HG02973 (cell line): ENCODE results near the gene GRM4.

Experiments
- ATAC-seq: cut with Tn5 transposase; IDR thresholded peaks from one replicate; pipeline ENCODE4 v1.9.1; 2021; ENCODE audit warnings: moderate library complexity; ENCODE audit not compliant: unreplicated experiment

The GRM4 gene

DNA sequence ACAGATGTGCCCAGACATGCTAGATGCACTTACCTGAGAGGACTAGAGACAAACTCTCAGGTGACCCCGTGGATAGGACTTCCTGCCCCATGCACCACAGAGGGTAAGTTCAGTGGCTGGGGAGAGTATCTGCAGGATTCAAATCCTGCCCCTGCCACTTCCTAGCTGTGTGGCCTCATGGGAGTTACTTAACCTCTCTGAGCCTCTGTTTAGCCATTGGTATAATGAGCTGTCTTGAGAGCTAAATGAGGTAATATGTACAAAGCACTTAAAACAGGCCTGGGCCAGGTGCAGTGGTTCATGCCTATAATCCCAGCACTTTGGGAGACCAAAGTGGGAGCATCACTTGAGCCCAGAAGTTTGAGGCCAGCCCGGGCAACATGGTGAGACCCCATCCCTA, 59.3 kb downstream of the GRM4 start:
- no peak for ATAC-seq

DNA sequence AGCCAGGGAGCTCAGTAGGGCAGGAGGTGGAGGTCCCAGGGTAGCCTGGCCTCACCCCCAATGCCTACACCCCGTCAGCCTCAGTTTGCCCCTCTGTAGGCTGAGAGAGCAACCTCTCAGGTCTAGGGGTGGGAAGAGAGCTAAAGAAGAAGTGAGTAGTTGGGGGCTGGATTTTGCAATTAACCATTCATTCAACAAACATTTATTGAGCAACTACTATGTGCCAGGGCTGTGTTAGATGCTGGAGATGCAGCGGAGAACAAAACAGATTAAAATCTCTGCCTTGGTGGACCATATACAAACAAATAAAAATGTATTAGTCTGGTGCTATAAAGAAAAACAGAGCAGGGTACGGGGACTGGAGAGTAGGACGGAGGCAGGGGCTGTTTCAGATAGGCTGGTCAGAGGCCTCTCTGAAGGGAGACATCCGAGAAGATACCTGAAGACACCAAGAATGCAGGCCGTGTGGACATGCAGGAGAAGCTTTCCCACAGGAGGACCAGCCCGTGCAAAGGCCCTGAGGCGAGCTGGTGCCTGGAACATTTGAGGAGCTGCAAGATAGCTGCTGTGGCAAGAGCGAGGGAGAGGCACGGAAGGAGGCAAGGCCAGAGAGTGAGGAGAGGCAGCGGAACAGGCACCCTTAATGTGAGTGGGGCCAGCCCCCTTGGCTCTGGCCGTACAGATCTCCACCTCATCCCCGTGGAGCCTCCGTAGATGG, 60.3 kb downstream of the GRM4 start:
- no peak for ATAC-seq

DNA sequence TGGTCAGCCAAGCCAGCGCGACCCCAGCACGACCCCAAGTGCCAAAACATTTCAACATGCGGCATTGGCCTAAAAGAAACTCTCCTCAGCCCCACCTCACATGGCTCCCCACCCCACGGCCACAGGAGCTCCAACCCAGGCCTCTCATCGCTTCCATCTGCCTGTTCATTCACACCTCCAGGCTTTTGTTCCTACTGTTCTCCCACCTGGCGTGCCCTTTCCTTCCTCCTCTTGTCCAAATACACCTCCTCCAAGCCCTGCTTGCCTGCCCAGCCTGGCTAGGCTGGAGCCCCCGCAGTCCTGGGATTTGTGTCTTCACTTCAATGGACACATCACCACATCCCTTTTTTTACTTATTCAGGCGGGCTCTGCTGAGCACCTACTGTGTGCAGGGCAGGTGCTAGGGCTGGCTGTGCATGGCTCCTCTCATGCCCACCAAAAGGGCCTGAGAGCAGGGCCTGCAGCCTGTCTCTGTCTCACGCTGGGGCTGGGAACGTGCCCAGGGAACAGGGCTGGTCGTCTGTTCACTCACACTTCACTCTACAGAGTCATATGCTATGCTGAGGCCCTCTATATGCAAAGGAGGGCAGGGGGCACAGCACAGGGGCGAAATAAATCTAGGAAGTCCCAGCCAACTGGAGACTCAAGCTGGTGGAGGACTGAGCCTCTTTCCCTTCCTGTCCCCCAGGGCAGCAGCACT, 61.1 kb downstream of the GRM4 start:
- no peak for ATAC-seq

DNA sequence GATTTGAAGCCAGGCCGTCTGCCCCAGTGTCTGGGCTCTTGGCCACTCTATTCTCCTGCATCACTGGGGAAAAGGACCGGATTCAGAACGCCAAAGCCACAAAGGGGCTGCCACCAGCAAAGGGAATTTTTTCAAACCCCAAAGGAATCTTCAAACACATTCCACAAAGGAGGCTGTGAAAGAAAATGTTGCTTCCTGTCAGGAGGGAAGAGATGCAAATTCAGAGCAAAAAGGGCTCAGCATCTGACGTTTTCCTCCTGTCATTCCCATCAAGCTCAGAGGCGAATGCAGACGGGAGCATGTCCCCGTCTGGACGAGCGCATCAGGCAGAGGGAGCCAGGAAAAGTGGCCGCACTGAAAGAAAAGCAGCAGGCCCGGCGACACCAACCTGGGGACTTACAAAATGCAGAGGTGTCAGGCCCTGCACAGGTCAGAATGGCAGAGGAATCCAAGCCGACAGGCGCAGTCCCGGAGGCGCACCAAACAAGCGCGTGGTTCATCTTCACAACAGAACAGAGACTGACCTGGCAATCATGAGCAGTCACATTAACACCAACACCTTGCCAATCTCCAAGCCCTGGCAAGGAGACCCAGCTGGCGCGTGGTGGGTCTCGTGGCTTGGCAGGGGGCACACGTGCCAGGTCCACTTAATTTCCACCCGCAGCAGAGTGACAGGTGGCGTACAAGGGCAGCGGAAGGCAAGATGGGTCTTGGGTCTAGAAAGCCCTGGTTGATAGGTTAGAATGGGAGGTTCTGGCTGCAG, 62.8 kb downstream of the GRM4 start:
- ATAC-seq = no peak

DNA sequence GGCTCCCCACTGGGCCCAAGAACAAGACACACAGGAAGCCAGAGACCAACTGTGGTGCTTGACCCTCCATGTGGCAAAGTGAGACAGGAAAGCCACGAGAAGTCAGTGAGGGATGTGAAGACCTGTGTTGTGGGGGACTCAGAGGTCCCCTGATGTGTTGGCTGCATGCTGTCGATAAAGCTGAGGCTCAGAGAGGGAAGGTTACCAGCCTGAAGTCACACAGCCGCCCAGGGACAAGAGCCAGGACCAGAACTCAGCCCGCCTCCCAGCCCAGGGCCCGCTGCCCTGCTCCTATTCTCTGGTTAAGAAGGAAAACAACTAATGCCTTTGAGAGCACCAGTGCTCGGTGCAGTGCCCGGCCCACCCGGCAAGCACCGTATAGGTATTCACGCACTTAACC, 63.5 kb downstream of the GRM4 start:
- no peak for ATAC-seq

DNA sequence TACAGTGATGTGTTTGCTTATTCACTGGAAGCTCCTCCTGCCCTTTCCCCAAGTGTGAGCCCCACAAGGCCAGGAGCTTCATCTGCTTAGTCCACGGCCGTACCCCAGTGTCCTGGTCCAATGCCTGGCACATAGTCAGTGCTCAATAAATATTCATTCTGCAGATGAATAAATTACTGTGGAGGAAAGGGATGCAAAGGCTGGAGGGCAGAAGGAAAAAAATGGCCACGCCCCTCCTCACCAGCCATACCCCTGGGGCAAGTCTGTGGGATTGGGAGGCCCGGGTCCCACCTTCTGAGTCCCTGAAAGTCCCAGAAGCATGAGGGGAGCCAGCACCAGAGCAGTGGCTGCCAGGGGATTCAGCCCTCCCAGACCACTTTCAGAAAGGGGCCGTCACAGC, 65.5 kb downstream of the GRM4 start:
- ATAC-seq = no peak

DNA sequence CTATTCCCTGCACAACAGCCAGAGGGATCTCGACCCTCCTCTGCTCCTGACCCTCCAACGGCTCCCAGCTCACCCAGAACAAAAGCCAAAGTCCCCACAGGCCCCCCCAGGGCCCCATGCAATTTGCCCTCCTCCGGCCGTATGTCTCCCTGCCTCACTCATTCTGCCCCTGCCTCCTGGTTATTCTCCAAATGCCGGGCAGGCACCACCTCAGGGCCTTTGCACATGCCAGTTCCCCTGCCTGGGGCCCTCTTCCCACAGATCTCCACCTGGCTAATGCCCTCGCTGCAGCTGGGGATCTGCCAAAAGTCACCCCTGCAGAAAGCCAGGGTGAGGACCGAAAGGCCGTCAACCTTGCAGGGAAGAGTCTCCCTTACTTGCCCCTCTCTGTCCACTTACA, 66.0 kb downstream of the GRM4 start:
- no peak for ATAC-seq

DNA sequence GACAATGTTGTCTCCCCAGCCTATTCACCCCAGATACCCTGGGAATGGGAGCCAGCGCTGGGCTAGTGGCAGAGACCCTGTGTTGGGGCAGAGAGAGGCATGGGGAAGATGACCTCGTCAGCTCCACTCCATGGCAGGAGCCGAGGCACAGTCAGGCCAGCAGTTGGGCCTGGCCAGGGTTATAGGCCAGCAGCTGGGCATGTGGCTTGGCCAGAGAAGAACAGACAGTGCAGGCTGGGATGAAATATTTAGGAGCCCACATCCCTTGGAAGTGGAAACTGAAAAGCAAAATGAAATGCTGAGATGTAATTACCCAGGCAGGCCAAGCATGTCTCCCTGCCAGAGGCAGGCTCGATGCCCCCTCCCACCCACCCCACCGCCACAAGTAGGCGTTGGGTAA, 70.0 kb downstream of the GRM4 start:
- no peak for ATAC-seq

DNA sequence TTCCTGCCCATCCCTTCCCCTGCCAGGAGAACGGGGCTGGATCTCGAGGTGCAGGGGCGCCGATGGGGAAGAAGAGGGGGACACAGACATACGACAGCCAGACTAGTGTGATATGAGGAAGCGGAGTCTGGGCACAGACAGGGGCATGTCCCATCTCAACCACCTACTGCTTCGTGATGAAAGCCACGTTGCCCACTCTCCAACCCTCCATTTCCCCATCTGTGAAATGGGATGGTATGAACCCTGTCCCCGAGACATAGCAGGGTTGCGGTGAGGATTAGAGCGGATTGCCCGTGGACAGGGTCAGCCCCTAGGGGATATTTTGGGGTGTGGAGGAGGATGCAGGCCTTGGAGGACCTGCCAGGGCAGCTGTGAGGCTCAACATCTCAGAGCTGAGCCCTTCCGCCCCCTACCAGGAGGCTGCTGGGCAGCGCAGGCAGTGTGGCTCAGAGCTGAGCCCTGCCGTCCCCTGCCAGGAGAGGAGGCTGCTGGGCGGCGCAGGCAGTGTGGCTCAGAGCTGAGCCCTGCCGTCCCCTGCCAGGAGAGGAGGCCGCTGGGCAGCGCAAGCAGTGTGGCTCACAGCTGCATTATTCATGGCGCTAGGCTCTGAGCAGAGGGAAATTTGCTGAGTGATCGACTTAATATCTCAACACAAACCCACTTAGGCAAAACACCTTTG, 71.7 kb downstream of the GRM4 start:
- ATAC-seq = no peak

DNA sequence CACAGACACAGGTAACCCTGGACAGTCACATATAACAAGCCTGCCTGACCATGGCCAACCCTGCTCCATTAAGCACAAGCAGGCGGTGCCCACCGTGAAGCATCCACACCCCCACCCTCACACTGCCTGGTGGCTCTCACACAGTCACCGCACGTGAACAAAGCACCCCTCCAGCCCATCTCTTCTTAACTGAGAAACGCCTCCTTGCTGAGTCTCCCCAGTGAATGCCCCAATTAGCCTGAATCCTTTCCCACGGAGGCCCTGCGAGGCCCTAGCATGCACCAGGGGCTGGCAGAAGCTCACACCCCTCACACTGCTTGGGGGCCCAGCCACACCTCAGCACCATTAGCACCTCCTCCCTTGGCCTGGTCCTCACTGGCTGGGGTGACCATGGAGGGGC, 72.3 kb downstream of the GRM4 start:
- no peak for ATAC-seq

DNA sequence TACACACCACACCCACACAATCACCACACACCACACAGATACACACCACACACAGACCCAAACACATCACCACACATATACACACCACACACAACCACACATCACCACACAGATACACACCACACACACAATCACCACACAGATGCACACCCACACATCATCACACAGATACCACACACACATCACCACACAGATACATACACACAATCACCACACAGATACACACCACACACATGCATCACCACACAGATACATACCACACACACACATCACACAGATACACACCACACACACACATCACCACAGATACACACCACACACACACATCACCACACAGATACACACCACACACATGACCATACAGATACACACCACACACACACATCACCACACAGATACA, 73.2 kb downstream of the GRM4 start:
- no peak for ATAC-seq

DNA sequence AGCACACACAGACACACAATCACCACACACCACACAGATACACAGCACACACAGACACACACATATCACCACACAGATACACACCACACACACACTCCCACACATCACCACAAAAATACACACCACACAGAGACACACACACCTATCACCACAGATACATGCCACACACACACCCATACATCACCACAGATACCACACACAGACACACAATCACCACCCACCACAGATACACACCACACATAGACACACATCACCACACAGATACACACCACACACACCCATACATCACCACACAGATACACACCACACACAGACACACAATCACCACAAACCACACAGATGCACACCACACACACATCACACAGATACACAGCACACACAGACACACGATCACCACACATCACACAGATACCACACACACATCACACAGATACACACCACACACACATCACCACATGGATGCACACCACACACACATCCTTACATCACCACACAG, 74.0 kb downstream of the GRM4 start:
- ATAC-seq = no peak

DNA sequence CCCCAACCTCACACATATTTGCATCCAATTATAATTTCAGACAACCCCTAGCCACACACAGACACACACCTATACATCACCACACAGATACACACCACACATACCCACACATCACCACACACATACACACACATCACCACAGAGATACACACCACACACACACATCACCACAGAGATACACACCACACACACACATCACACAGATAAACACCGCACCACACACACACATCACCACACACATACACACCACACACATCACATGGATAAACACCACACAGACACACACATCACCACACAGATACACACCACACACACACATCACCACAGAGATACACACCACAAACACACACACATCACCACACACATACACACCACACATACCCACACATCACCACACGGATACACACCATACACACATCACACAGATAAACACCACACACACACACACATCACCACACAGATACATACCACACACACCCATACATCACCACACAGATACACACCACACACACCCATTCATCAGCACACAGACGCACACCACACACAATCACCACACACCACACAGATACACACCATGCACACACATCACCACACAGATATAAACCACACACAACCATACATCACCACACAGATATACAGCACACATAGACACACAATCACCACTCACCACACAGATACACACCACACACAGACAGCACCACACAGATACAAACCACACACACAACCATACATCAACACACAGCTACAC, 74.6 kb downstream of the GRM4 start:
- no peak for ATAC-seq

DNA sequence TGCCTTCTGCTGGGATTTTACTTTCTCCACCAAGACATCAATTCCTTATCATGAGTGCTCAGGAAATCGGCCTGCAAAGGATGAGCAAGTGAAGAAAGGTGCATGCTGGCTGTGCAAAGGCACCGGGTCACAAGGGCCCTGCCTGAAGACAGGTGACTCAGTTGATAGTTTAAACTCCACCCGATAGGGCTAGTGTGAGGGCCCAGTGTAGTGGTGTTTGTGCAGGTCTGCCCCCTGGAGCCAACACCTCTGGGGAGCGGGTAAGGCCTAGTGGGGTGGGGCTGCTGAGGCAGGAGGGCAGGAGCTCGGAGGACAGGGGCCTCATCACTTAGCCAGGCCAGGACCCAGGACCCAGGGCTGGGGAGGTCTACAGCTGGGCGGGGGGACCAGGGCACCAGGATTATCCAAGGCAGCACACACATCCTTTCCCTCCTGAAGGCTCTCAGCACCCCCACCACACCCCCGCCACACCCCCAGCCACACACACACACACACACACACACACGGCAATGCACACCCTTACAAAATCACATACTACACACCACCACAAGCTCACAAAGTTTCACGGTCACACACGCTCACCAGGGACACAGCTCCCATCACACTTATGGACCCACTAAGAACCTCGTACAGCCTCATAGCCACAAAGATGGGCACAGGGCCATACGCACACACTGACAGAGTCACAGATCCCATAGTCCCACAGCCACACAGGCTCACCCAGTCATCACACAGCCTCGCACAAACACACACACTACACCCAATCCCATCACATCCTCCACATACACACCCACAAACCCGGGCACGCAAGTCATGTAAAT, 75.4 kb downstream of the GRM4 start:
- ATAC-seq = no peak

DNA sequence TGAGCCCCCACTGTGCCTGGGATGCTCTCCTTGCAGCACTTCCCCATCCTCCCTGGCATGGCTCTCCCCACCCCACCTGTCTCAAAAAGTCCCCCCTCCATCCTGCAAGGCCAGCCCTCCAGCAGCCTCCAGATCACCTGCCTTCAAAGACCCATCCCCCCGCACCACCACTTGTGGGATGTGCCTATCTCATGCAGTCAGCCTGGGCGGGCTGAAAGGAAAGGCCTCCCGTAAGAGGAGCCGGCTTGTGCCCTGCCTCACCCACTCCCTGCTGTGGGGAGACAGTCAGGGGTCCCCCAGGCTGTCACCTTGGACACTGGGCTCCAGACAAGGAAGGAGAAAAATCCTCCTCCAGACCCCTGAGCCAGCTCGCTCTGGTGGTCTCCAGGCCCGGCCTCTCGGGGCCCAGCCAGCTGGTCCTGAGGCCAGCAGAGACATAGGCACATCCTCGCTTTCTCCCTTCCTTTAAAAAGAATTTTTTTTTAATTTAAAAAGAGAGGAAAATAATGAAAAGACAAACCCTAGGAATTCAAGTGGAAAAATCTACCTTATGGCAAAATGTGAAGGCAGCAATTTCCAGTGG, 77.3 kb downstream of the GRM4 start:
- no peak for ATAC-seq

DNA sequence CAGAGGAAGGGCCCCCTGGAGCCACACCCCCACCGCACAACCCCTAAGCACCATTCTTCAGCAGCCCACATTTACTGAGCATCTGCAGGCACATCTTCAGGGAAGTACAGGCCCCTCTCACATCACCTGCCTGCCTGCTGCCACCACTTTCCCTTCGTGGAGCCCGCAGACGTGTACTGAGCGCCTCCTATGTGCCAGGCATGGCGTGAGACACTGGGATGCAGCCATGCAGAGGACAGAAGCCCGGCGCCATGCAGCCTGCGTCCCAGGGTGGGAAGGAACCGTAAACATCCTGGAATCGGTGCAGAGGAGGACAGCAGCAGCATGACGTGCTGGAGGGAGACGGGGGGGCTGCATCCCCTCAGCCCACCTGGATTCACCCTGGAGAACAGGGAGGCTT, 78.1 kb downstream of the GRM4 start:
- no peak for ATAC-seq

DNA sequence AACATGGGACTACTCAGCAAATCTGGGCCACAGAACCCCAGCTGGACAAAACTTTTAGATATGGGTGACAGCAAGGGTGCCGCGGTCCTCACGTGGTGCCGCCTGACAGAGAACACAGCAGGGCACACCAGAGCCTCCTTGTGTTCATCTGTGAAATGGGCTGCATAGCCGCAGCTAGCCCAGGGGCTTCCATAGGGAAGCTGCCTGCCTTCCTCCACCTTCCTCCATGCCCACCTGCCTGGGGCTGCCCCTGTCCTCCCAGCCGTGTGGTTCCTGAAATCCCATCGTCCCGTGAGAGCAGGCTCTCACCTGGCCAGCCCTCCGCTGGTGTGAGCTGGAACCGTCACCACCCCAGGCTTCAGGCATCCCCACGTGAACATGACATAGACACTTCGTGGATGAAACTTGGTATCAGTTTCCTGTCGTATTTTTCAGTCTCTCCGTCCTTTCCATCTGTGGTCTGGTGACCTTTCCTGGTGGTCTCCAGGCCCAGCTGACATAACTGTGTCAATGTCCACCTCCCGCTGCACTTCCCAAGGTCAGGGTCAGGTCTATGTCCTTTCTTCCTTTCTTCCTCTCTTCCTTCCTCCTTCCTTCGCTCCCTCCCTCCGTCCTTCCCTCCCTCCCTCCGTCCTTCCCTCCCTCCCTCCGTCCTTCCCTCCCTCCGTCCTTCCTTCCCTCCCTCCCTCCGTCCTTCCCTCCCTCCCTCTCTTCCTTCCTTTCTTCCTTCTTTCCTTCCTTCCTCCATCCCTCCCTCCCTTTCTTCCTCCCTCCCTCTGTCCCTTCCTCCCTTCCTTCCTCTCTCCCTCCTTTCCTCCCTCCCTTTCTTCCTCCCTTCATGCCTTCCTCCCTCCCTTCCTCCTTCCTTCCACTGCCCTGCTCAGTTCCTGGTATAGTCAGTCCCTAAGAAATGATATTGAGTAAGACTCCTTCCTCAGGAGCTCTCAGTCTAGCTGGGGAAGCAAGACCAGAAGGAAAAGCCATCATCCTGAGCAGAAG, 78.8 kb downstream of the GRM4 start:
- no peak for ATAC-seq

DNA sequence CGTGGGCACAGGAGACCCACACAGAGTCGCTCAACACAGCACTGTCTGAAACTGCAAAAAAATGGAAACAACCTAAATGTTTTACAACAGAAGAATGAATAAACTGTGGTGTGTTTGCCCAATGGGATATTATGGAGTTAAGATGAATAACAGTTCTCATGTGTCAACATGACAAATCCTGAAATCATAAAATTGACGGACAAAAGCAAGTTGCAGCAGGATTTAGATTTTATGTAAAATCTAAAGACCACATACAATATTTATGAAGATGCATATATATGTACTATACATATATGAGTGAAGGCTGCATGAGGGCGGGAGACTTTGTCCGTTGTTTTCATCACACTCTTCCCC, 79.7 kb downstream of the GRM4 start:
- ATAC-seq = no peak
